Cardiac muscle cell (in vitro differentiated cells and primary cell): ENCODE results near the gene TPD52L2. TPM values are rescaled to one million over a fixed set of nuclear protein-coding genes. Genes with fewer than 3 reads are reported as not detected.
A peak's percentile ranks its signal among the peaks of the same experiment; 100 is the strongest.

Source experiments
- DNase-seq, 2 donors: peaks; one replicate each; pipeline versions ENCODE4 v3.0.0 to v3.0.0-alpha.2; 2010 to 2017; ENCODE audit warnings: low read depth in 1 of 2, low spot score in 1 of 2
- H3K27ac ChIP-seq: fragments of 200-600 bp; sonication (generic); 2 replicates; pipeline ENCODE4 v1.5.1; 2016
- H3K27me3 ChIP-seq: fragments of 200-600 bp; sonication (generic); 2 replicates; pipeline ENCODE4 v1.6.0; 2016; ENCODE audit warnings: control low read depth
- H3K36me3 ChIP-seq: fragments of 200-600 bp; sonication (generic); 2 replicates; pipeline ENCODE4 v1.5.1; 2016; ENCODE audit warnings: control low read depth
- H3K4me1 ChIP-seq: fragments of 200-600 bp; sonication (generic); 2 replicates; pipeline ENCODE4 v1.8.1; 2017; ENCODE audit warnings: low read depth, mild to moderate bottlenecking, mixed run types
- H3K4me3 ChIP-seq: fragments of 200-600 bp; sonication (generic); 2 replicates; pipeline ENCODE4 v1.5.1; 2016; ENCODE audit warnings: mild to moderate bottlenecking
- H3K9me3 ChIP-seq: fragments of 200-600 bp; sonication (generic); 2 replicates; pipeline ENCODE4 v1.5.1; 2017; ENCODE audit warnings: low read depth, mild to moderate bottlenecking, control low read depth
- polyA plus RNA-seq: library from polyadenylated mRNA; unstranded; fragments of >200 nt; fragmentation: Nextera tagmentation; extraction: Ambion mirVana; gene quantifications from 2 replicates; pipeline ENCODE4 v1.2.1, GENCODE V29; 2016
- total RNA-seq: library from RNA; depleted of rRNA; stranded (reverse); fragments of >200 nt; gene quantifications from 2 replicates; pipeline ENCODE4 v1.2.3, GENCODE V29; 2016
- TF ChIP-seq, protein P1 (sequence below): IDR thresholded peaks from 2 replicates; pipeline ENCODE4 v1.5.1; 2012; ENCODE audit warnings: low read depth, mild to moderate bottlenecking, low read length

Gene TPD52L2
- total and polyA plus RNA-seq, 2 experiments from 2014 or later: 103 to 114 TPM

DNA sequence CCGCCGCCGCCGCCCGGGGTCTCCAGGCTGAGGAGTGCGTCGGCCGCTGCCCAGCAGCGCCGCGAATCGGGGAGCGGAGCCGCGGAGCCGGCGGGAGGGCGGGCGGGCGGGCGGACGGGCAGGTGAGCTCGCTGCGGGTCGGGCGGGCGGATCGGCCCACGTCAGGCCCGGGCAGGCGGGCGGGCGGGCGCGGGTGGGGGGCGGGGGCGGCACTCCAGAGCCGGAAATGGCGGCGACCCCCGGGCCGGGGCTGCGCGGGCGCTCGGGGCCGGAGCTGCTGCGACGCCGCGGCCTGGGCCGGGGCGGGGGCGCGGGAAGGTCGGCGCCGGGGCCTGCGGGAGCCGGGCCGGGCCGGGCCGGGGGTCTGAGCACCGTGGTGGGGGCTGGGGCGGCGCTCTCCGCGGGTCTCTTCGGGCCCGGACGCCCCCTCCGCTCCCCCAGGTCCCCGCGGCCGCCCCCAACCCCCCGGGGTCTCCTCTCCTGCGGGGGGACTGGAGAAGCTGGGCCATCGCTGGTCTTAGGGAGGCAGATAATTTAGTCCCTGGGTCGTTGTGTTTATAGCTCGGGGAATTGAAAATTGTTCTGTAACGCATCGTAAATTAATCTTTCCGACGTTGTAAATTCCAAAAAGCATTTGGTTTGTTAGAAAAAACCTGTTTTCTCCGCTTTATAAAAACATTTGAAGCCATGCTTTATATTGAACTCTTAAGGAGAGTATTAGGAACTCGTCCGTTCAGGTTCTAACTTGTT is 30.3 kb downstream of the TPD52L2 start:
- TF ChIP-seq, protein P1, sequence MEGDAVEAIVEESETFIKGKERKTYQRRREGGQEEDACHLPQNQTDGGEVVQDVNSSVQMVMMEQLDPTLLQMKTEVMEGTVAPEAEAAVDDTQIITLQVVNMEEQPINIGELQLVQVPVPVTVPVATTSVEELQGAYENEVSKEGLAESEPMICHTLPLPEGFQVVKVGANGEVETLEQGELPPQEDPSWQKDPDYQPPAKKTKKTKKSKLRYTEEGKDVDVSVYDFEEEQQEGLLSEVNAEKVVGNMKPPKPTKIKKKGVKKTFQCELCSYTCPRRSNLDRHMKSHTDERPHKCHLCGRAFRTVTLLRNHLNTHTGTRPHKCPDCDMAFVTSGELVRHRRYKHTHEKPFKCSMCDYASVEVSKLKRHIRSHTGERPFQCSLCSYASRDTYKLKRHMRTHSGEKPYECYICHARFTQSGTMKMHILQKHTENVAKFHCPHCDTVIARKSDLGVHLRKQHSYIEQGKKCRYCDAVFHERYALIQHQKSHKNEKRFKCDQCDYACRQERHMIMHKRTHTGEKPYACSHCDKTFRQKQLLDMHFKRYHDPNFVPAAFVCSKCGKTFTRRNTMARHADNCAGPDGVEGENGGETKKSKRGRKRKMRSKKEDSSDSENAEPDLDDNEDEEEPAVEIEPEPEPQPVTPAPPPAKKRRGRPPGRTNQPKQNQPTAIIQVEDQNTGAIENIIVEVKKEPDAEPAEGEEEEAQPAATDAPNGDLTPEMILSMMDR: no peak
- Histone ChIP-seq H3K27me3 (no peaks in the 10 kb centered on the region), H3K4me3 (peak overlapping the region; percentile 55), H3K27ac (peak overlapping the region; percentile 44), H3K4me1 (peaks cover 12% of the 10 kb centered on the region), H3K36me3 (peaks cover 9% of the 10 kb centered on the region), H3K9me3 (no peaks in the 10 kb centered on the region)
- no peak for DNase-seq

DNA sequence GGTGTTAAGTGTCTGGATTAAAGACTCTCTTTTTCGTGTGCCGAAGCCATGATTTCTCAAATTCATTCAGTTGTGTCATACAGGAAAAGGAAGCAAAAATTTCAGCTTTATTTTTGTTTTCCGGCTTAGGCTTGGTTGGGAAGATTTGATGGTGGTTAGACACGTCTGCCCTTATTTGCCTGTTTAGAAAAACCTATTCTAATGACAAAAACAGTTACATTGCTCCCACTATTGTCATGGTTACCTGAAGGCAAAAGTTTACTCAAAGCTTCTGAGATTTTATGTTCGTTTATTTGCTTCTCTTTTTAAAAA is 30.8 kb downstream of the TPD52L2 start:
- peaks cover 12% of the 10 kb centered on the region for H3K4me1 ChIP-seq
- peak overlapping the region; percentile 55 for H3K4me3 ChIP-seq
- no peaks in the 10 kb centered on the region for H3K9me3 ChIP-seq
- peaks cover 3% of the 10 kb centered on the region for H3K36me3 ChIP-seq
- peak in 1 of 2 donors; percentile 27 for DNase-seq
- peak overlapping the region; percentile 44 for H3K27ac ChIP-seq
- no peaks in the 10 kb centered on the region for H3K27me3 ChIP-seq
- TF ChIP-seq, protein P1: no peak

DNA sequence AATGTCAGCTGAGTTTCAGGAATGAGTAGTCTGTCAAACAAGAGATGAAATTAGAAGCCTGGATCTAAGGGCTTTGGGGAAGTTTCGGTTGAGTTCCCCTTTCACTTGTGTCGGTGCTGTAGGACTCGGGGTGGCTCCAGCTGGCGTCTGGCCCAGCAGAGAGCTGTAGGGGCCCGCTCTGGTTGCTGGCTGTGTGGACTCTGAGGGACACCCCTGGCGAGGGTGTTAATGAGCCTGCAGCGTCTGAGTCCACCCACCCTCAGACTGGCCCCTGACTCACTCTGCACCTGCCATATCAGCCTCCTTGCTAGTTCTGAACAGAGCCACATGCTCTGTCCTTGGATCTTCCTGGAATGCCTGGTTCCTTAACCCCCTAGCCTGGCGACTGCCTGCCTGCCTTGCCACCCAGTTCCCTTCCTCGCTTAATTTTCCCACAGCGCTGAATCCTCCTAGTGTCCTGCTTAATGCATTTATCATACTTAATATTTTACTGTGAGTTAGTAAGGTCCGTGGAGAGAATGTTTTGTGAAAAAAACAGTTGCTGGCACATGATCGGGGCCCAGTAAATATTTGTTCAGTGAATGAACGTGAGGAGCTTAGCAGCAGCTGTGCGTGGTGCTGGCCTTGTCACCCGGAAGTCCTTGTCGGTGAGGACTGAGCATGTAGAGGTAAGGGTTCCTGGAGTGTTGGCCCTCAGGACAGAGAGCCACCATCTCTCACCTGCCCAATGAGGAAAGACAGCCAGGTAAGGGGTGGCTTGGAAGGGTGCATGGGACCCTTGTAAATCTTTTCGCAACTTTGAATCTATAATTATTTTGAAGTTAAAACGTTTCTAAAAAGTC is 31.4 kb downstream of the TPD52L2 start:
- Histone ChIP-seq H3K9me3 (no peaks in the 10 kb centered on the region), H3K4me3 (peak overlapping the region; percentile 55), H3K36me3 (no peaks in the 10 kb centered on the region), H3K27me3 (no peaks in the 10 kb centered on the region), H3K4me1 (peaks cover 12% of the 10 kb centered on the region), H3K27ac (peak overlapping the region; percentile 44)
- DNase-seq: peak; percentile 11 to 28
- TF ChIP-seq, protein P1: no peak

DNA sequence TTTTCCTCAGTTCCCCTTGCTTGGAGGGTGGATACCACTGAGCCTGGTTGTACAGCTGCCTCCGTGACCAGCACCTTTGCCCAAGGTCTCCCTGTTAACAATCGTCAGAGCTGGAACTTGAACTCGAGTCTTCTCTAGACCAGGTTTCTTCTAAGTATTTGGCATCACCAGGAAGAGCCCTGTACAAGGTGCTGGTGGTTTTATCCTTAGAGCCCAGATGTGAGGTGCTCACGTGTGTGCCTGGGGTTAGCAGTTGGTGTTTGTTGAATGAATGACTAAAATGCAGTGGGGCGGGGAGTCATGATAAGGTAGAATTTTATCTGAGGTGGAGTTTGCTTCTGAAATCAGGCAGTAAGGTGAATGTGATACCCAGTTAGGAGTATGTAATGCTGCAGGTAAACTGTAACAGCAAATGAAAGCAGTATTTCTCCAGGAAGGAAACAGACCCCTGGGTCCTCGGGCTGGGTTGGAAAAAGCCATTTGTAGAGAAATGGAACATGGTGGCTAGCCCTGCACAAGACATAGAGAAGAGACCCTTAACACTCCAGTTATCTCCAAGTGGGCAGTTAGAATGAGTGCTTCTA is 33.0 kb downstream of the TPD52L2 start:
- peaks cover 12% of the 10 kb centered on the region for H3K4me1 ChIP-seq
- H3K27me3 ChIP-seq: no peaks in the 10 kb centered on the region
- no peak for DNase-seq
- H3K4me3 ChIP-seq: no peak overlapping the region
- no peak overlapping the region for H3K27ac ChIP-seq
- H3K9me3 ChIP-seq: no peaks in the 10 kb centered on the region
- TF ChIP-seq, protein P1: no peak
- H3K36me3 ChIP-seq: no peaks in the 10 kb centered on the region

DNA sequence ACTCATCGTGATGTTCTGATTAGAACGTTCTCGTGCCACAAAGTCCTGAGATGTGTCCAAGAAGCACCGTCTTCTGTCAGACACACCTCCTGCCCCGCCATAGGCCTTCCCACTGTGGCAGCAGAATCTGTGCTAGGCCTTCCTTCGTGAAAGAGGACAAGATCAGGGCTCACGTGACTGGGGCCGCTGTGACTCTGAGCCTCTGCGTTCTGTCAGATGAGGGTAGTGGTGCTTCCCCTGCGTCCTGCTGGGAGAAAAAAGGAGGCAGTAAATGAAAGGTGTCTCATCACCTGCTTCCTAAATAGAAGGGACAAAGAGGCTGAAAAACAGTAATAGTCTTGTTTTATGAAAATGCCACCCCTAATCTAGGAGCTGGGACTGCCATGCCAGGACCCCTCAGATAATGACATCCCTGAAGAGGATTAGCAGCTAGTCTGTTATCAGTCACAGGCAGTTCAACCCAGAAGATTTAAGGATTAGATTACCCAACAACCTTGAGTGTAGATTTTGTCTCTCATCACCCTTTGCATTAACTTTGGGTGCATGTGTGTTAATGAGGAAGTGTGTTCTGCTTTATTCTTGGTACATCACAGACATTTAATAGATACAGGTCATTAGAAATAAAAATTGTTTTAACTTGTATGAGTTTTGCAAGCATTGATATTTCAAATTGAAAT is 34.0 kb downstream of the TPD52L2 start:
- no peak for DNase-seq
- Histone ChIP-seq H3K4me1 (peaks cover 12% of the 10 kb centered on the region), H3K9me3 (no peaks in the 10 kb centered on the region), H3K27ac (no peak overlapping the region), H3K4me3 (no peak overlapping the region), H3K36me3 (no peaks in the 10 kb centered on the region), H3K27me3 (no peaks in the 10 kb centered on the region)
- TF ChIP-seq, protein P1: no peak
